HepG2 (cell line): ENCODE data around the gene FAM174A. TPM values are rescaled to one million over a fixed set of nuclear protein-coding genes. Genes with fewer than 3 reads are reported as not detected.

ENCODE experiments used
- FOXK2 ChIP-seq: fragments of 450-650 bp; IDR thresholded peaks from 2 replicates; pipeline ENCODE4 v1.6.1; 2016
- GTF3A ChIP-seq: sonication (generic); formaldehyde crosslinking; conservative IDR thresholded peaks from 2 replicates; pipeline ENCODE4 v1.4.0; 2020; ENCODE audit warnings: mild to moderate bottlenecking, missing genetic modification reagents
- HDAC2 ChIP-seq: sonication (generic); formaldehyde crosslinking; IDR thresholded peaks from 2 replicates; pipeline ENCODE4 v1.4.0; 2020; ENCODE audit warnings: missing genetic modification reagents
- HOXA7 ChIP-seq: sonication (generic); formaldehyde crosslinking; IDR thresholded peaks from 2 replicates; pipeline ENCODE4 v1.8.1; 2022; ENCODE audit warnings: mild to moderate bottlenecking, missing genetic modification reagents, moderate library complexity
- IKZF1 ChIP-seq: fragments of 450-650 bp; IDR thresholded peaks from 2 replicates; pipeline ENCODE4 v1.7.1; 2016
- JUN ChIP-seq: sonication (generic); formaldehyde crosslinking; IDR thresholded peaks from 2 replicates; pipeline ENCODE4 v1.4.0; 2020; ENCODE audit warnings: mild to moderate bottlenecking, missing genetic modification reagents
- KLF15 ChIP-seq: sonication (generic); formaldehyde crosslinking; IDR thresholded peaks from 2 replicates; pipeline ENCODE4 v1.8.1; 2023; ENCODE audit warnings: borderline replicate concordance, mild to moderate bottlenecking, inconsistent platforms, missing genetic modification reagents, mixed read lengths
- MAFG ChIP-seq: sonication (generic); formaldehyde crosslinking; IDR thresholded peaks from 2 replicates; pipeline ENCODE4 v1.5.1; 2020; ENCODE audit warnings: mild to moderate bottlenecking, missing genetic modification reagents
- MTA1 ChIP-seq: sonication (generic); formaldehyde crosslinking; IDR thresholded peaks from 2 replicates; pipeline ENCODE4 v1.4.0; 2020; ENCODE audit warnings: missing genetic modification reagents, mild to moderate bottlenecking, borderline replicate concordance
- MYNN ChIP-seq: sonication (generic); formaldehyde crosslinking; IDR thresholded peaks from 2 replicates; pipeline ENCODE4 v1.4.0; 2020; ENCODE audit warnings: mild to moderate bottlenecking, low read depth, missing genetic modification reagents
- NFE2L1 ChIP-seq: sonication (generic); formaldehyde crosslinking; IDR thresholded peaks from 2 replicates; pipeline ENCODE4 v1.4.0; 2020; ENCODE audit warnings: missing genetic modification reagents, mild to moderate bottlenecking, borderline replicate concordance
- POLR2AphosphoS2 ChIP-seq: IDR thresholded peaks from 2 replicates; pipeline ENCODE4 v1.6.1; 2011; ENCODE audit warnings: low read depth, low read length, improper control_type of control experiment
- TAF15 ChIP-seq: fragments of 200-400 bp; formaldehyde crosslinking; IDR thresholded peaks from one replicate; pipeline ENCODE4 v1.6.1; 2018; ENCODE audit warnings: mild to moderate bottlenecking, low read depth, low read length; ENCODE audit not compliant: poor library complexity, severe bottlenecking
- THAP11 ChIP-seq: IDR thresholded peaks from 2 replicates; pipeline ENCODE4 v1.6.1; 2016; ENCODE audit warnings: missing biosample characterization, missing genetic modification reagents
- ZBTB3 ChIP-seq: sonication (generic); formaldehyde crosslinking; IDR thresholded peaks from 2 replicates; pipeline ENCODE4 v1.4.0; 2020; ENCODE audit warnings: low read depth, mild to moderate bottlenecking, moderate library complexity, missing genetic modification reagents, borderline replicate concordance
- ZNF354B ChIP-seq: sonication (generic); formaldehyde crosslinking; IDR thresholded peaks from 2 replicates; pipeline ENCODE4 v1.8.0; 2022; ENCODE audit warnings: mild to moderate bottlenecking, missing genetic modification reagents
- ZNF614 ChIP-seq: IDR thresholded peaks from 2 replicates; pipeline ENCODE4 v1.6.1; 2018; ENCODE audit warnings: missing biosample characterization, missing genetic modification reagents, inconsistent platforms, borderline replicate concordance
- ZNF629 ChIP-seq: sonication (generic); formaldehyde crosslinking; conservative IDR thresholded peaks from 2 replicates; pipeline ENCODE4 v1.5.0; 2020; ENCODE audit warnings: missing genetic modification reagents
- ZSCAN22 ChIP-seq: sonication (generic); formaldehyde crosslinking; IDR thresholded peaks from 2 replicates; pipeline ENCODE4 v1.4.0; 2020; ENCODE audit warnings: mild to moderate bottlenecking, missing genetic modification reagents
- ZSCAN9 ChIP-seq: IDR thresholded peaks from 2 replicates; pipeline ENCODE4 v1.6.1; 2016; ENCODE audit warnings: borderline replicate concordance
- polyA plus RNA-seq, 8 experiments: library from polyadenylated mRNA; depleted of rRNA in 3 of 8; stranded (reverse) in 7 of 8; unstranded in 1 of 8; fragments of >200 nt; fragmentation: Illumina TruSeq in 4 of 8; extraction: Trizol in 4 of 8; gene quantifications; 2 replicates each; pipeline versions ENCODE4 v1.2.1 to v1.2.3, GENCODE V29; 2011 to 2016; ENCODE audit warnings: low read depth in 4 of 8, missing spikeins in 1 of 8, mixed read lengths in 1 of 8; ENCODE audit not compliant: insufficient read depth in 1 of 8
- total RNA-seq, 5 experiments: library from RNA; depleted of rRNA; stranded (reverse); fragments of >200 nt; fragmentation: Illumina TruSeq; extraction: Trizol; gene quantifications; 2 replicates each; pipeline ENCODE4 v1.2.3, GENCODE V29; 2016; ENCODE audit warnings: low read depth in 1 of 5
- TF ChIP-seq, protein P1 (sequence below): sonication (generic); formaldehyde crosslinking; IDR thresholded peaks from 2 replicates; pipeline ENCODE4 v1.4.0; 2020; ENCODE audit warnings: mild to moderate bottlenecking, missing genetic modification reagents, borderline replicate concordance
- TF ChIP-seq, protein P2 (sequence below): sonication (generic); formaldehyde crosslinking; IDR thresholded peaks from 2 replicates; pipeline ENCODE4 v1.8.0; 2022; ENCODE audit warnings: missing genetic modification reagents, low read depth, mild to moderate bottlenecking, borderline replicate concordance
- TF ChIP-seq, protein P3 (sequence below): sonication (generic); formaldehyde crosslinking; IDR thresholded peaks from 2 replicates; pipeline ENCODE4 v1.8.0; 2022; ENCODE audit warnings: mild to moderate bottlenecking, missing genetic modification reagents, moderate library complexity
- TF ChIP-seq, protein P4 (sequence below): sonication (generic); formaldehyde crosslinking; IDR thresholded peaks from 2 replicates; pipeline ENCODE4 v1.5.0; 2020; ENCODE audit warnings: mild to moderate bottlenecking, missing genetic modification reagents
- TF ChIP-seq, protein P5 (sequence below): sonication (generic); formaldehyde crosslinking; IDR thresholded peaks from 2 replicates; pipeline ENCODE4 v1.4.0; 2020; ENCODE audit warnings: mild to moderate bottlenecking, missing genetic modification reagents

The FAM174A gene
- total and polyA plus RNA-seq, 2 of the 13 experiments (the other 11 are each of a cell fraction or from before 2014, with no cell fraction given): 6.8 to 7.8 TPM

DNA sequence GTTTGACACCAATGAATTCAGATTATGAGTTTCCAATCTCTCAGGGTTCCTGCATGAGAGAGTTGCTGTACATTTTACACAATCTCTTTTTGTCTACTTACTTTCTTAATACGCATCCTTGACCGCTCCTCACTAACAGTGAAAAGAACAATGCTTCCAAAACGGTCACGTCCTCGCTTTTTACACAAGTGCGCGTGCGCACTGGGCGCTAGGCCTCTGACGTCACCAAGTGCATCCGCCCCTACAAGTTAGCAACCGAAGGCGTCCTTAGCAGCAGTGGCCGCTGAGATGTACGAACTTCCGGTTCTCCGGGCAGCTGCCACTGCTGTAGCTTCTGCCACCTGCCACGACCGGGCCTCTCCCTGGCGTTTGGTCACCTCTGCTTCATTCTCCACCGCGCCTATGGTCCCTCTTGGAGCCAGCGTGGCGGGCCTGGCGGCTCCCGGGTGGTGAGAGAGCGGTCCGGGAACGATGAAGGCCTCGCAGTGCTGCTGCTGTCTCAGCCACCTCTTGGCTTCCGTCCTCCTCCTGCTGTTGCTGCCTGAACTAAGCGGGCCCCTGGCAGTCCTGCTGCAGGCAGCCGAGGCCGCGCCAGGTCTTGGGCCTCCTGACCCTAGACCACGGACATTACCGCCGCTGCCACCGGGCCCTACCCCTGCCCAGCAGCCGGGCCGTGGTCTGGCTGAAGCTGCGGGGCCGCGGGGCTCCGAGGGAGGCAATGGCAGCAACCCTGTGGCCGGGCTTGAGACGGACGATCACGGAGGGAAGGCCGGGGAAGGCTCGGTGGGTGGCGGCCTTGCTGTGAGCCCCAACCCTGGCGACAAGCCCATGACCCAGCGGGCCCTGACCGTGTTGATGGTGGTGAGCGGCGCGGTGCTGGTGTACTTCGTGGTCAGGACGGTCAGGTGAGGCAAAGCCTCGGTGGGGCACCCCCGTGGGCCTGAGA lies at the start of gene FAM174A (continued):
- TF ChIP-seq, protein P1, sequence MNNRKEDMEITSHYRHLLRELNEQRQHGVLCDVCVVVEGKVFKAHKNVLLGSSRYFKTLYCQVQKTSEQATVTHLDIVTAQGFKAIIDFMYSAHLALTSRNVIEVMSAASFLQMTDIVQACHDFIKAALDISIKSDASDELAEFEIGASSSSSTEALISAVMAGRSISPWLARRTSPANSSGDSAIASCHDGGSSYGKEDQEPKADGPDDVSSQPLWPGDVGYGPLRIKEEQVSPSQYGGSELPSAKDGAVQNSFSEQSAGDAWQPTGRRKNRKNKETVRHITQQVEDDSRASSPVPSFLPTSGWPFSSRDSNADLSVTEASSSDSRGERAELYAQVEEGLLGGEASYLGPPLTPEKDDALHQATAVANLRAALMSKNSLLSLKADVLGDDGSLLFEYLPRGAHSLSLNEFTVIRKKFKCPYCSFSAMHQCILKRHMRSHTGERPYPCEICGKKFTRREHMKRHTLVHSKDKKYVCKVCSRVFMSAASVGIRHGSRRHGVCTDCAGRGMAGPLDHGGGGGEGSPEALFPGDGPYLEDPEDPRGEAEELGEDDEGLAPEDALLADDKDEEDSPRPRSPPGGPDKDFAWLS (CRISPR knock-in tag): no peak
- TF ChIP-seq MYNN (CRISPR knock-in tag) (peak; percentile 86; the same call in 1 of the 2 replicates), ZNF629 (CRISPR knock-in tag) (no peak), HOXA7 (no peak), MTA1 (CRISPR knock-in tag) (peak; percentile 72; the same call in 1 of the 2 replicates), HDAC2 (CRISPR knock-in tag) (peak; percentile 66; the same call in 1 of the 2 replicates), TAF15 (no peak), THAP11 (CRISPR knock-in tag) (peak; percentile 57), ZSCAN22 (CRISPR knock-in tag) (no peak), ZSCAN9 (peak; percentile 61), NFE2L1 (CRISPR knock-in tag) (no peak), ZNF354B (CRISPR knock-in tag) (0 out of 2 replicates have a peak, but pooled peaks have one; percentile 14), KLF15 (CRISPR knock-in tag) (0 out of 2 replicates have a peak, but pooled peaks have one; percentile 30), ZNF614 (CRISPR knock-in tag) (peak; percentile 52; the same call in 1 of the 2 replicates), MAFG (CRISPR knock-in tag) (no peak), JUN (CRISPR knock-in tag) (0 out of 2 replicates have a peak, but pooled peaks have one; percentile 3), IKZF1 (no peak), POLR2AphosphoS2 (no peak), ZBTB3 (CRISPR knock-in tag) (no peak), FOXK2 (no peak), GTF3A (no peak)
- TF ChIP-seq, protein P2, sequence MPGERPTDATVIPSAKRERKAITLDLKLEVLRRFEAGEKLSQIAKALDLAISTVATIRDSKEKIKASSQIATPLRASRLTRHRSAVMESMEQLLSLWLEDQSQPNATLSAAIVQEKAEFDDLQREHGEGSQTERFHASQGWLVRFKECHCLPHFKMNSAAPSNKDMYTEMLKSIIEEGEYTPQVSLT (CRISPR knock-in tag): no peak
- TF ChIP-seq, protein P3, sequence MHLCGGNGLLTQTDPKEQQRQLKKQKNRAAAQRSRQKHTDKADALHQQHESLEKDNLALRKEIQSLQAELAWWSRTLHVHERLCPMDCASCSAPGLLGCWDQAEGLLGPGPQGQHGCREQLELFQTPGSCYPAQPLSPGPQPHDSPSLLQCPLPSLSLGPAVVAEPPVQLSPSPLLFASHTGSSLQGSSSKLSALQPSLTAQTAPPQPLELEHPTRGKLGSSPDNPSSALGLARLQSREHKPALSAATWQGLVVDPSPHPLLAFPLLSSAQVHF (CRISPR knock-in tag): peak; percentile 80; the same call in 1 of the 2 replicates
- TF ChIP-seq, protein P4, sequence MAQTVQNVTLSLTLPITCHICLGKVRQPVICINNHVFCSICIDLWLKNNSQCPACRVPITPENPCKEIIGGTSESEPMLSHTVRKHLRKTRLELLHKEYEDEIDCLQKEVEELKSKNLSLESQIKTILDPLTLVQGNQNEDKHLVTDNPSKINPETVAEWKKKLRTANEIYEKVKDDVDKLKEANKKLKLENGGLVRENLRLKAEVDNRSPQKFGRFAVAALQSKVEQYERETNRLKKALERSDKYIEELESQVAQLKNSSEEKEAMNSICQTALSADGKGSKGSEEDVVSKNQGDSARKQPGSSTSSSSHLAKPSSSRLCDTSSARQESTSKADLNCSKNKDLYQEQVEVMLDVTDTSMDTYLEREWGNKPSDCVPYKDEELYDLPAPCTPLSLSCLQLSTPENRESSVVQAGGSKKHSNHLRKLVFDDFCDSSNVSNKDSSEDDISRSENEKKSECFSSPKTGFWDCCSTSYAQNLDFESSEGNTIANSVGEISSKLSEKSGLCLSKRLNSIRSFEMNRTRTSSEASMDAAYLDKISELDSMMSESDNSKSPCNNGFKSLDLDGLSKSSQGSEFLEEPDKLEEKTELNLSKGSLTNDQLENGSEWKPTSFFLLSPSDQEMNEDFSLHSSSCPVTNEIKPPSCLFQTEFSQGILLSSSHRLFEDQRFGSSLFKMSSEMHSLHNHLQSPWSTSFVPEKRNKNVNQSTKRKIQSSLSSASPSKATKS: no peak
- TF ChIP-seq, protein P5, sequence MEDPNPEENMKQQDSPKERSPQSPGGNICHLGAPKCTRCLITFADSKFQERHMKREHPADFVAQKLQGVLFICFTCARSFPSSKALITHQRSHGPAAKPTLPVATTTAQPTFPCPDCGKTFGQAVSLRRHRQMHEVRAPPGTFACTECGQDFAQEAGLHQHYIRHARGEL (CRISPR knock-in tag): no peak
